ENCODE measurements around the gene TRIP13.
A peak's percentile ranks its signal among the peaks of the same experiment; 100 is the strongest.

The TRIP13 gene

DNA sequence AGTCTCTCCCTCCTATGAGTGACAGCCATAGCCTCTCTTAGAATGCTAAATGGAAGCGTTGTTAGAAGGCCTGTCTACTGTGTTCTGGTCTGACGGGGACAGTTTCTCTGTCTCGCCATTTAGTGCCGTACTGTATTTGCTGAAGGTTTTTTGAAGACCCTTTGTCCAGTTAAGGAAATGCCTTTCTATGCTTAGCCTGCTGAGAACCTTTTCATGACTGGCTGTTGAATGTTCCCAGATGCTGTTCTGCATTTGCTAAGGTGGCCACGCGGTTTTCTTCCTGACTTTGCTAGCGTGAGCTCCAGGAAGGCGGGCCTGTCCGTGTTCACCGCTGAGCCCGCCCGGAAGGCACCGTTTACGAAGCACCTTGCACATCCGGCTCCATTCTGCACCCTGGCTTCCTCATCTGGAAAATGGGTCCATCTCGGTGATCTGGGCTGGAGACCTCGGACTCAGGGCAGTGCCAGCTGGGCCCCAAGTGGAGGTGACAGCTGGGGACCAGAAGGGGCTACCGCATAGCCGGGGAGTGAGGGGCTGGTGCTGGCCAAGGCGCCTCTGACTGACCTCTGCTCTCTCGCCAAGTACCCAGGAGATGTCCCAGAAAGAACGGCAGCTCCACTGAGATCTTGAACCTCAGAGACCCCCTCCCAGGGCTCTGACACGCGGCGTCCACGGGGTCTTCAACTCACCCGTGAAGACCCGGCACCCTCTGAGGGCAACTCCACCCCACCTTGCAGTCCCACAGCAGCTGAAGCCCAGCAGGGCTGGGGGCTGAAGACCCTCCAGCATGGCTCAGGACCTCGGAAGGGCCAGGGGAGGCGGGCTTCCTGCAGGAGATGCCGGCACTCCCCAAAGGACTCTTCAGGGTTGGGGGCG lies 63.4 kb downstream of the TRIP13 start:
- DNase-seq (ENCODE audit: low read depth): no peak

DNA sequence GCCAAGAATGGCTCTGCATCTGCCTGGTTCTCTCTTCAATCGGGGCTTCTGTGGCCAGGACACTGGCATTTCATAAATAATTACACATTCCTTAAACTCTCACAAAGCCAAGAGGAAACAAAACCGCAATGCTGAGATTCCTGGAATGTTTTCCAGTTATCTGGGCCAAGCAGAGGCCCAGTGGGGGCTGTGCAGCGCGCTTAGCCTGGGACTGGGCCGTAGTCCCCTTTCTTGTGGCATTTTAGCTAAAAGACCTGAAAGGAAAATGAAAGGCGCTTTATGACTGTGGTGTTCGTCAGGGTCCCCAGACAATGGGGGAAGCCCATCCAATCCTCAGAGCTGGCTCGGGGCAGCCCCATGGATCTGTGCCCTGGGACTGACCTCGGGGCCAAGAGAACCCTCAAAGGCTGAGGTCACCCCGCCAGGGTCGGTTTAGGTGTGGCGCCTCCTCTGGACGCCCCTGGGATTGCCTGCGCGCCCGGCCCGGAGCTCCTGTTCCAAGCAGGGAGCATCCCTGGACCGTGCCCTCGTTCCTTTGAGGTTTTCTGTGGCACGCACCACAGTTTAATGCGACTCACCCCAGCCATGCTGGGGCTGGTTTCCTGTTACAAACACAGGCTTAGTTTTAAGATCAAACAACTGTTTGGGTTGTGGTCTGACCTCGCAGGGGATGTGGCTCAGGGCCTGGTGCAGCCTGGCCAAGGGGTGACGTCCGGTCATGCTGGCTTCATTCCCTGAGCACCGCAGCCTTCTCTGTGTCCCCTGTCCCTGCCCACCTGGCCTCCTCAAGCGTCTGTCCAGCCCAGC lies 64.5 kb downstream of the TRIP13 start:
- DNase-seq (ENCODE audit: low read depth): peak; percentile 82

DNA sequence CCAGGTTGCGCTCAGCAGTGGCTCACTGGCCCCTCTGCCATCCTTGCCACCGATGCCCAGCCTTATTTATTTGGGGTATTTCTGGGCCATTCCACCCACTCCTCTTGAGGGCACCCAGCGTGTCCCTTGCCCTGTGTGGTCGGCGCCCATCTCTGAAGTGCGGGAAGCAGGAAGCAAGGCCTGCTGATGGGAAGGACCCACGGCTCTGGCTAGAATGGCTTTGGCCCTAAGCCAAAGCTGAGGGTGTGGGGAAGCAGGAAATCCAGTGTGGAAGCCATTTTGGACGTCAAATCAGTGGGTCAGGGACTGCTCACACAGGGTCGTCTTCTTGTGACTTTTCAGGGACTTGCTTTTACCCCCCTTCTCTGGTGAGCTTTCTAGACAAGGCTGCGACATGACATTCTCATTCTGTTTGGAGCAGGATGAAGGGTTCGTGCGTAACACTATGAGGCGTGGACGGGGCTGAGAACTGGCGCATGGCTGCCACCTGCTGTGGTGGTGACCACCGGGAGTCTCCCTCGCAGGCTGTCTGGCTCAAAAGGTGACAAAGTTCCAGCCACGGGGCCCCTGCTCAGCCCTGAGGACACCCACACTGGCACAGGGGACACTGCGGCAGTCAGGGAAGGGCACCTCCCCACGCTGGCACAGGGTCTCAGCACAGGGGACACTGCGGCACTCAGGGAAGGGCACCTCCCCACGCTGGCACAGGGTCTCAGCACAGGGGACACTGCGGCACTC lies 65.2 kb downstream of the TRIP13 start:
- no peak for DNase-seq (ENCODE audit: low read depth)

DNA sequence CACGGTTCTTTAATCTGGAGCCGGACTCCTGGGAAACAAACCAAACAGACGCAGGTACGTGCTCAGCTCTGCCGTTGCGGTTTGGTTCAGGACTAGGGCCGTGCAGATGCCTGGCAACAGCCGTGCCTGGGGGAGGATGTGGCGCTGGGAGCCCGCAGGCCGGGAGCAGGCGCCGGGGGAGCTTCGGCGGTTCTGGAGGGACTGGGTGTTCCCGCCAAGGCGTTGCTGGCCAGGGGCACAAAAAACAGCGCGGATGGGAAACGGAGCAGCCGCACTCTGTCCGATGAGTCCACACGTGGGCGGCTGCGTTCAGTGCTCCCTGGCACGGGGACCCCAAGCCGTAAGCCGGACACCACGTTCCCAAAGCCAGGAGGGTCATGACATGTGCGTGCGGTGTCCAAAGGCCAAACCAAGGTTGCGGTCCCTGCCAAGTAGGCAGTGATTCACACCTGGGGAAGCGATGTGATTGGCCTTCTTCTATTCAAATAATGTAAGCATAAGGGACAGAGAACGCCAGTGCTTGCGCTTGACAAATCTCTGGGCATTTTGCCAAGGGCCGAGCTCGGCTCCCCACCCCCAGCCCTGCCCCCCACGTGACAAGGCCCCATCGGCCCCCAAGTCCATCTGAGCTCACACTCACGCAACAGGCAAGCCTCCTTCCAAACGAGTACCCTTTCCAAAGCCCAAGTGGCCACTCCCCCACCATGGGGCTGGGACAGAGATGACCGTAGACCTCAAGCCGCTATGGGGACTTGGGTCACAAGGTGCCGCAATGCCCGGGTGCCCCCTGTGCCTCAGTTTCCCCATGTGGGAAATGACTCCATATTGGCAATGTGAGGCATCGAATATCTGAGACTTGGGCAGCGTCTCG lies 66.3 kb downstream of the TRIP13 start:
- DNase-seq (ENCODE audit: low read depth): peak; percentile 47

DNA sequence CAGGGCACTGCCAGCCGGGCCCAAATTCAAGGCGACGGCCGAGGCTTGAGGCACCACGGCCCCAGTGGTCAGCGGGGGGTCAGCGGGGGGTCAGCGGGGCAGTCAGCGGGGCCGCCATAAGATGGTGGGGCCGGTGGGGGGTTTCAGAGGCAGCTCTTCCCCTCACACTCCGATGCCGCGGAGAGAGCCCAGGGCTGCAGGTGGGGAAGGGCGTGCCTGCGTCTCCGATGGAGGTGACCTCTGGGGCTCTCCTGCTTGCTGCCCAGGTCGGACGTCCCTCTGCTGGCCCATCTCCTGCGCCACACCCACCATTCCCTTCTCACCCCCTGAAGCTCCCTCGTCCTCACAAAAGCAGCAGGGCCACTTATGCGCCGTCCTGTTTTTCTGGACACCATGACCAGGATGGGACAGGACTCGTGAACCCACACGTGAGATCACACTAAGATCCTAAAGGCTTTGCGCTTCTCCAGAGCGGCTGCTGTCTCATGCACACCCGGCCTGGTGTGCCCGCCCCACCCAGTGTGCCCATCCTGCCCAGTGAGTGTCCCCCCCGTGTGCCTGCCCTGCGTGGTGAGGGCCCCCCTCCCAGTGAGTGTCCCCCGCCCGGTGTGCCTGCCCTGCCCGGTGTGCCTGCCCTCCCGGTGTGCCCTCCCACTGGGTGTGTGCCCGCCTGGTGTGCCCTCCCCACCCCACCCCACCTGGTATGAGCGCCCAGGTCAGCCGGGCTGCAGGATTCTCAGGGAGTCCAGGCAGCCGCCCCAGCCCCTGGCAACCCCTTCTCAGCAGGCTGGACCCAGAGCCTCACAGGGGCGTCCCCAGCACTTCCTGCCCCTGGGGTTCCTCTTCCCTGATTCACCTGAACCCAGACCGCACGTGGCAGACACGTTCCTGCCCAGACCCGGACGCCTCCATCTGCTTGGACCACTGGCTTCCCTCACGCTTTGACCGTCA lies 67.2 kb downstream of the TRIP13 start:
- no peak for DNase-seq (ENCODE audit: low read depth)

DNA sequence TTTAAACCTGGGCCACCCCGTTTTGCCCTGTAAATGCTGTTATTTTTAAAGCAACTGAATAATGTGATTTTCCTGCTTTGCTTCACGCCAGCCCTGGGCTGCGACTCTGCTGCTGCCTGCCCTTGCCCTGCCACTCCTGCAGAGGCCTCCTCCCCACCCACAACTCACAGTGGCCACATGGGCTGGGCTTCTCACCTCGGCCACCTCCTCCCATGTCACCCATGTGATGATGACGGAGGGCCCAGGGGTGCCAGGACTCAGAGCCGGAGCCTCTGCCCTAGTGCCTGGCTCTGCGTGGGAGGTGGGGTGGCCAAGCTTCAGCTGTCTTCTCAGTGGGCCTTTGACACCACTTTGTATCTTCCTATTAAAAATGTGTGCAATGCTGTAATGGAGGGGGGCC lies 67.9 kb downstream of the TRIP13 start:
- no peak for DNase-seq (ENCODE audit: low read depth)

DNA sequence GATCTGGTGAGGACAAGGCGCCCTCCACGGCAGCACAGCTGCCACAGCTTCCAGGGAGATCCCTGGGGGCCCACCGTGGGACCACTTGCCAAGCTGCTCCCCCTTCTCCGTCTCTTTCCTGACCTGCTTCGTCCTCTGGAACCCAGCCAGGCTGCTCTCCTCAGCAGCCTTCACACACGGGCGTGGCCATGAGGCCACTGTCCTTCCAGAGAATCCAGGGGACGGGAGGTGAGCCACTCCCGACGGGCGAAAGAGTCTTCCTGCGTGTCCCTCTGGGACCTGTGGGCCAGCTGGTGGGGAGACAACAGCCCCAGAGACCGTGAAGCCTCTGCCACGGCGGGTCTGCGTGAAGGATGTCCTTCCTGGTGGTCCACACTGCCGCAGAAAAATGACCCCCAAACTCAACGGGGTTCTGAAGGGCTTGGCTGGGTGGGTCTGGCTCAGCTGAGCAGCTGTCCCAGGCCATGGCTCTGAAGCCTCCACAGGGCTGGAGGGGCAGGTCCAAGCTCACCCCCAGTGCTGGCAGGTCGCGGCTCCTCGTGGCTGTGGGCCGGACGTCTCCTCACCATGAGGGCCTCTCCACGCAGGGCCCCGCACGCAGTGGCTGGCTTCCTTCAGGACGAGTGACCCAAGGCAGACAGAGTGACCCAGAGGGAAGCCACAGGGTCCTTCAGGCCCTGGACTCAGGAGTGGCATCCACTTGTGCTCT lies 68.5 kb downstream of the TRIP13 start:
- no peak for DNase-seq (ENCODE audit: low read depth)

DNA sequence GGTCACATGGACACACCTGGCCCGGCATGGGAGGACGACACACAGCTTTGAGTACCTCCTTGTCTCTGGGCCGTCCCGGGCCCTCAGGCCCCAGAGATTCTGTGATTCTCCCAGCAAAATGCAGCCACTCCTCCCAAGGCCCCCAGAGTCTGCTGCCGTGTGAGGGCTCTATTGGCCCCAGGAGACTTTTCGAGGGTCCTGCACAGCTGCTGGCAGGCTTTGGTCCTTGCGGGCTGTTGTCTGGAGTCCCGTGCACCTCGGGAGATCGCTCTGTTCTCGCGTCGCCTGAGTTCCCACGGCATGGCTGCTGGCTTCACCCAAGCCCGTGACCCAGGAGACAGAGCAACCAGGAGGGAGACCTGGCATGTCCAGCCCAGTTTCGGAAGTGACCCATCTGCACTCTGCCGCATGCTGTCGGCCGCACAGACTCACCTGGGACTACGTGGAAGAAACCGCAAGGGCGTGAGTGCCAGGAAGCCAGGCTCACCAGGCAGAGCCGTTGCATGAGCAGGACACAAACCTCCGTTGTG lies 69.1 kb downstream of the TRIP13 start:
- no peak for DNase-seq (ENCODE audit: low read depth)

DNA sequence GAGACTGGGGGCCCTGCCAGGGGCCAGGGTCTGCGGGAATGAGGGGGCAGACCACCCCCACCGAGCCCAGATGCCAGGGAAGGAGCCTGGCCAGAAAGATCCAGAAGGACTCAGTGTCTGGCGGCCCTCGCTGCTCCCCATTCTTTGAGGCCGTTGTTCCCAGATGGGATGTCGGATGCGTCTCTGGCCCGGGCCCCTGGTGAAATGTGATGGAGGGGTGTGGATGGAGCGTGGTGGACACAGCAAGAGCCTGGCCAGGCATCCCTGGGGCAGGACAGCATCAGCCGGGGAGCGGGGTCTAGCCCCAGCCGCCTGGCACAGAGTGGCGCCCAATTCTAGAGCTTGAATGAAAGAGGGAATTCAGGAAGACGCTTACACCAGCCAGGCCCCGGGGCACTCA lies 69.7 kb downstream of the TRIP13 start:
- no peak for DNase-seq (ENCODE audit: low read depth)

DNA sequence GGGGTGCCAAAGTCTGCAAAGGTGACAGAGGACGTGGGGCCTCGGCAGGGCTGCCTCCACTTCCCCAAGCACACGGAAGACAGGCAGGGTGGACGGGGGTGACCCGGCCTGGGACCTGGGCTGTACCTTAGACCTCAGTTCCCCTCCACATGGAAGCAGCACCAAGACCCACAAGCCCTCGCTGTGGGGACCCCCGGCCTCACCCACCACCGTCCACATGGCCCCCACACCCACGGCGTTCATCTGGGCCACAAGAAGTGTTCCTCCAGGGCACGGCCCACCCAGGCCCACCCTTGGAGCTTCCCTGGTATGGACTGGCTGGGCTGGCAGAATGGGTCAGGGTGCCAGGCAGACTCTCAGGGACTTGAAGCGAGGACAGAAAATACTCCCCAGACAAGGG lies 70.1 kb downstream of the TRIP13 start:
- DNase-seq (ENCODE audit: low read depth): no peak

DNA sequence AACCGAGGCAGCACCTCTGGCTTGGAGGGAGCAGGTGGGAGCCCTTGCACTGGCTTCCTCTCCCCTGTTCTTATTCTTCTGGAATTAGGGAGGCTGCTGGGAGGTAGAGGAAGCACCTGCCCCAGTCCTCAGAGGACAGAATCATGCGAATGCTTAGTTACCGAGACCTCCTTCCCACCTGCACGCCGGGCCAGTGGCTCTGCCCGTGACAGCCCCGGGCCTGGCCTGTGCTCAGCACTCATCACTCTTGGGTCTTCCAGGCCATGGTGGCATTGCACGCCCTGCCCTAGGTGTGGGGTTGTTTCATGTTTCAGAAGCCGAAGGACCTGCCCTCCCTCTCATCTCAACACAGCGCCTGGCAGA lies 70.6 kb downstream of the TRIP13 start:
- DNase-seq (ENCODE audit: low read depth): no peak

DNA sequence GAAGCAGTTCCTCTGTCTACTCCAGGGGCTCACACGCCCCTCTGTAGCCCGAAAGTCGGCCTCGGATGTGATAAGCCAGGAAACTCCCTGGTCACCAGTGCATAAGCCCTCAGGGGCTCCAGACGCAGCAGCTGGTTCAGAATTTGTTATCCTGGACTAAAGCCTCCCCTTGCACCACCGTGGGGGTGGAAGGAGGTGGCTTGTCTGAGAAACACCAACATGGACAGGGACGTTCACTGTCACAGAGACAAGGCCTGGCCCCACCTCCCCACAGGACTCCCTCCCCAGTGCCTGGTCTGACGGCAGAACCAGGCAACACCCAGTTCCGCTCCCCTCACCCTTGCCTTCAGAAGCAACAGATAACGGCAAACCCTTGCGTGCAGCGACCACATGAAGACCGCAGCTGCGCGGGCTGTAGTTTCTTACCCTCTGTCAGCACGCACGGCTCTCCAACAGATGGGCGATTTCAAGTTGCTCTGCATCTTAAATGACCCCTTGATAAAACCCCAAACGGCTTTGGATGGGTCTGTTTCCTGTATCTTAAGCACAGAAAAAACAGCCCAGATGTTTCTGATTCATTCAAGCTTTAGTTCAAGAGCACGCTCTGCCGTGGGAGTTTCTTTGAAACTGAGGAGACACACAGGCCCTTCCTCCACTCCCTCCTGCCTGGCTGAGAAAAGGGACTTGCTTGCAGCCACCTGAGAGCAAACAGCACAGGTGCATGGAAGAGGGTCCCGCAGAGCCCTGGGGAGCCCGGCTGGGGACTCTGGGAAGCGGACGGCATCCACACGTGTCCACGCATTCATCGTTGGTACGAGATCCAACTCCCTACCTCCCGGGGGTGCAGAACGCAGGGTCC lies 71.2 kb downstream of the TRIP13 start:
- DNase-seq (ENCODE audit: low read depth): no peak

DNA sequence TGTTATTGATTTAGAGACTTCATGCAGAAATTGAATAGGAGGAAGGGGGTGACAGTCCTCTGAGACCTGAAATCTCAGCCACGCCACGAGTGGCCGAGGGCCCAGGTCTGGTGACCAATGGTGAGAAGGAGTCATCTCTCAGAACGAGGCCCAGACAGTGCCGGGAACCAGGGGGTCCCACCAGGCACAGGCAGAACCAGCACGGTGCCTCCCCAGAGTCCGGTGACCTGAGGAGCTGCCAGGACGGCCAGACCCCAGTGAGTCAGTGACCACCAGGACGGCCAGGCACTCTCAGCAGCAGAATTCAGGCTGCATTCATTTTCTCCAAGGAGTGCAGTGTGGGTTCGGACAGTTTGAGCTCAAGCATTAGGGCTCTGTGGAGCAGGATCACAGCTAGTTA lies 72.1 kb downstream of the TRIP13 start:
- no peak for DNase-seq (ENCODE audit: low read depth)

DNA sequence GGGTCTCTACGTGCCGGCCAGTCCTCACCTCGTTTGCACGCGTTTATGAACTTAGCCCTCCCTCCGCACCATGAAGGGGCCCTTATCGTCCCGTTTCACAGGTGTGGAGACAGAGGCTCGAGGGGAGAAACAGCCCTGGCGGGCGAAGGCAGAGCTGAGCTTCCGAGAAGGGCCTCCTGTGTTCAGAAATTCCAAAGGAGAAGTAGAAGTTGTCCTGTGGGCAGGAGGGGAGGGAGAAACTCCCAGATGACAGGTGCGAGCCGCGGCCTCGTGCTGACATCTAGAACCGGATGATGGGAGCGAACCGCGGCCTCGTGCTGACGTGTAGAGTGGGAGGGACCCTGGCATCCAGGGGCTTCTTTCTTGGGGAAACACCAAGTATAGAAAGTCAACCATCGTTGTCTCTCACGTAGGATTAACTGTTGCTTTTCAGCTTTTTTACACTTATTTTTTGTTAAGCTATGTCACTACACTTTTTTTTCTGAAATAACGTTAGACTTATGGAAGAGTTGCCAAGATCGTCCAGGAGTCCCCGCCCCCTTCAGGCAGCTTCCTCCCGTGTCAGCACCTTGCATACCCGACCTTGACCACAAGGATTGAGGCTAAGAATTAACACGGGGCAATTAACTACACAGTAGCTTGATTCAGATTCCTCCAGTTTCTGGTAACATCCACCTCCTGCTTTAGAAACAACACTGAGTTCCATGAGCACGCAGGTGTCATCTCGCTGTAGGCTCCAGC lies 73.1 kb downstream of the TRIP13 start:
- no peak for DNase-seq (ENCODE audit: low read depth)

DNA sequence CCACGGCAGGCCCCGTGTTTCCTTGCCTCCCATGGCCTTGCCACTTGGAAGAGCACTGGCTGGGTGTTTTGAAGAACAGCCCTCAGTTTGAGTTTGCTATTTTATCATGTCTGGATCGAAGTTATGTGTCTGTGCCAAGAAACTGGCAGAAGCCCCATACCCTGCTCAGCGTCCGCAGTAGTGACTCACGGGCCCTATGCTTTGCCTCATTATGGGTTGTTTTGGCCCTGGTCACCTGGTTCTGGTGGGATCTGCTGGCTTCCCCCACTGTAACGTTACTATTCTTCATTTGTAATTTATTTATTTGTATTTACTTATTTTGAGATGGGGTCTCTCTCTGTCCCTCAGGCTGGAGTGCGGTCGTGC lies 73.6 kb downstream of the TRIP13 start:
- no peak for DNase-seq (ENCODE audit: low read depth)

DNA sequence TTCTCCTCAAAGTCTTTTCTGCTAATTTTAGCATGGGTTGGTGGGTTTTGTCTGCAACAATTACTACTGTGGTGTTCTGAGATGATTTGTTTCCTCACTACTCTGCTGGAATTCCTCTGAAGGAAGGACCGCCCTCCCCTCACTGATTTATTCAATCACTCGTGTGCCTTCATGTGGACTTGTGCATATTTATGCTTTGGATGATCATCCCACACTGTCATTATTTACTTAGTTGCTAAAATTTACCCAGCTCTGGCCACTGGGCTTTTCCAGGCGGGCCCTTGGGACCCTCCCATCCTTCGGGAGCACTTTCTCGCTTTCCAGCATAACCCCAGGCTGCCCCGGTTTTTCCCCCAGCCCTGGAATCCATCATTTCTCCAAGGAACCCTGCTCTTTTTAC lies 74.3 kb downstream of the TRIP13 start:
- DNase-seq (ENCODE audit: low read depth): no peak

All from HS-27A (cell line).